GM19035 (cell line): ENCODE measurements around the gene IL34.

ENCODE experiments used
- ATAC-seq: cut with Tn5 transposase; IDR thresholded peaks from one replicate; pipeline ENCODE4 v1.9.1; 2021; ENCODE audit not compliant: unreplicated experiment

Gene IL34

GRCh38 chr16:70676675-70677498 lies 30.5 kb downstream of the IL34 start:
- no peak for ATAC-seq

- no peak for ATAC-seq
These were observed 31.3 kb downstream of the IL34 start for GRCh38 chr16:70677499-70678120.

GRCh38 chr16:70678121-70678897 lies 31.9 kb downstream of the IL34 start:
- ATAC-seq: no peak

GRCh38 chr16:70678898-70679670 lies 32.7 kb downstream of the IL34 start:
- ATAC-seq: no peak

GRCh38 chr16:70679671-70680494 lies 33.5 kb downstream of the IL34 start:
- ATAC-seq: no peak

- ATAC-seq: no peak
These were observed 34.4 kb downstream of the IL34 start for GRCh38 chr16:70680495-70681381.

- no peak for ATAC-seq
These were observed 35.3 kb downstream of the IL34 start for GRCh38 chr16:70681382-70682238.

- ATAC-seq: no peak
These were observed 36.1 kb downstream of the IL34 start for GRCh38 chr16:70682239-70683145.

- ATAC-seq: no peak
These were observed 37.0 kb downstream of the IL34 start for GRCh38 chr16:70683146-70683944.

- ATAC-seq: no peak
These were observed 38.0 kb downstream of the IL34 start for GRCh38 chr16:70684146-70685060.

- no peak for ATAC-seq
These were observed 38.9 kb downstream of the IL34 start for GRCh38 chr16:70685061-70685937.

GRCh38 chr16:70685938-70686375 lies 39.6 kb downstream of the IL34 start, which contains the start of gene MTSS2:
TSS of gene MTSS2 (minus strand) at chr16:70686053. CDS start at chr16:70685791, 262 bp downstream.
- ATAC-seq: no peak

- ATAC-seq: no peak
These were observed 40.2 kb downstream of the IL34 start for GRCh38 chr16:70686376-70687101.
